GM12891 (cell line): ENCODE measurements around the gene GPC6.

ENCODE experiments used
- DNase-seq: peaks from one replicate; pipeline ENCODE4 v3.0.0; 2011; ENCODE audit warnings: low spot score; ENCODE audit not compliant: insufficient read length
- FAIRE-seq: peaks from 2 replicates; lab custom pipeline; 2011; peaks lifted over from hg19 to GRCh38; lab: Jason Lieb, UNC
- PAX5 ChIP-seq: IDR thresholded peaks from 2 replicates; pipeline ENCODE4 v1.6.1; 2011; ENCODE audit warnings: low read length, moderate library complexity, mild to moderate bottlenecking; ENCODE audit not compliant: insufficient read depth, severe bottlenecking
- POLR2A ChIP-seq: IDR thresholded peaks from 2 replicates; pipeline ENCODE4 v1.6.1; 2011; ENCODE audit warnings: low read depth, low read length, control low read depth
- POLR2AphosphoS5 ChIP-seq: IDR thresholded peaks from 2 replicates; pipeline ENCODE4 v1.6.1; 2011; ENCODE audit warnings: low read depth, low read length, control low read depth
- POU2F2 ChIP-seq: IDR thresholded peaks from 2 replicates; pipeline ENCODE4 v1.6.1; 2011; ENCODE audit warnings: low read depth, mild to moderate bottlenecking, control low read depth, low read length, moderate library complexity
- SPI1 ChIP-seq: IDR thresholded peaks from 2 replicates; pipeline ENCODE4 v1.6.1; 2011; ENCODE audit warnings: low read depth, low read length, control low read depth
- TAF1 ChIP-seq: IDR thresholded peaks from 2 replicates; pipeline ENCODE4 v1.6.1; 2011; ENCODE audit warnings: low read depth, low read length, control low read depth

The GPC6 gene

DNA sequence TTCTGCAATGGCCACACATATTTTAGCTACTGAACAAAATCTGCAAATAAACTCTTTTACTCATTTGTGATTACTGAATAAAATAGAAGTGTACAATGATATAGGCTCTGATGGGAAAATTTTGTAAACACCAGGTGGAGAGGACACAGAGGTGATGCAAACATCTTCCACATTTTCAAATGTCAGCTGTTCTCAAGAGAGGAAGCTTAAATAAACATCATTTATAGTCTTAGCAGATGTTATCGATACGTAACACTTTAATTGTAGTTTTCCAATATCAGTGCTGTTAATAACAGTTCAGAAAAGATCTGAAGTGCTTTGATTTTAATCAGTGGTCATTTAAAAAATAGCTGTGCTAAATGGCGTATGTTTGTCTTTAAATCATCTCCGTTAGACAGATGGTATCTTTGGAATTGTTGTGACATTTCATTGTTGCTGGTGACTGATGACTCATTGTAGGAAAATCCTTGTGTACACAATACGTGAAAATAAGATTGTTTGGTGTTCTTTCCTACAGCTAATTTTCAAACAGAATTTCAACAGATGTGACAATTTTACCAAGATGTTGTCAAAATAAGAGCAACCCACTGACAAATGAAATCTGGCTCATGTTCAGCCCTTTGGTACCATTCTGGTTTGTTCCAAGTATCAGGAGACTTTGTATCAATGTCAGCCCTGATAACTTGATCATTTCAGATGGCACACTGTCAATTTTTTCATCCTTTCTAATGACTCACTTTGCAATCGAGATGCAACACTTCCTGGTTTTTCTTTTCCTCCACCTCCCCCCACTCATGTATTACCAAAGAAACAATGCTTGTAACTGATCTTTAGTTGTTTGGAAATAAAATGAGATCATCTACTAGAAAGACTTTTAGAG lies 736.9 kb downstream of the GPC6 start:
- DNase-seq = no peak
- TF ChIP-seq POLR2AphosphoS5 (no peak), SPI1 (no peak), POLR2A (no peak), POU2F2 (no peak), TAF1 (no peak), PAX5 (no peak)
- FAIRE-seq = no peak

DNA sequence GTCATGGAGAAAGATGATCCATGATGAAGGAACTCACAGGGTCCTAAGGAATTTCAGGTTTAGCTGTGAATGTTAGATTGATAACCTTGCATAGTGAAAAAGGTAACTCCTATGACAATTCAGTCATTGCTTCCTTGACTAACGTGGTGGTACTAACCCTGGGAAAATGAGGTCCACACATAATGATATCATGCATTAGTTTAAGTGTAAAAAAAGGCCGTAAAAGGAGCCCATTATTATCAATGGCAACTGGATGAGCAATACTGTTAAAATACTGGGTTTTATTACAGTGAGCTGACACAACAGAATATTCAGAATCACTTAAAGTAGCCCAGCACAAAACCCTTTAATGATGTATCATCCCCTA lies 737.5 kb downstream of the GPC6 start:
- DNase-seq (no peak), FAIRE-seq (no peak)
- TF ChIP-seq POLR2A (no peak), POU2F2 (no peak), PAX5 (no peak), TAF1 (no peak), POLR2AphosphoS5 (no peak), SPI1 (no peak)

DNA sequence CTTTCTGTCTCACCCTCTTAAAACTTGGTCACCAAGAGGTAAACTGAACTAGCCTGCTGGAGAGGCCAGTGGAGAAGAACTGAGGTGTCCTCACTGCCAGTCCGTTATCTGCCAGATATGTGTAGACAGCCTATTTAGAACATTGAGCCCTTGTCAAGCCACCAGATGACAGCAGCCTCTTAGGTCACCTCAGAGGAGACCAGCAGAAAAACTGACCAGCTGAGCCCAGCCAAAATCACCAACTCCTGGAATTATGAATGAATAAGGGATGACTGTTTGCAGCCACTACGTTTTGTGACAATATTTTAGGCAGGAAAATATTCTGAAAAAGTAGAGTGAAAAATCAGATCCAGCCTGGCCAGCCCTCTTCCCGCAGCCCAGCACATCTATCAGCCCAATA lies 739.0 kb downstream of the GPC6 start:
- FAIRE-seq (no peak), DNase-seq (no peak)
- TF ChIP-seq PAX5 (no peak), SPI1 (no peak), POU2F2 (no peak), POLR2A (no peak), TAF1 (no peak), POLR2AphosphoS5 (no peak)

DNA sequence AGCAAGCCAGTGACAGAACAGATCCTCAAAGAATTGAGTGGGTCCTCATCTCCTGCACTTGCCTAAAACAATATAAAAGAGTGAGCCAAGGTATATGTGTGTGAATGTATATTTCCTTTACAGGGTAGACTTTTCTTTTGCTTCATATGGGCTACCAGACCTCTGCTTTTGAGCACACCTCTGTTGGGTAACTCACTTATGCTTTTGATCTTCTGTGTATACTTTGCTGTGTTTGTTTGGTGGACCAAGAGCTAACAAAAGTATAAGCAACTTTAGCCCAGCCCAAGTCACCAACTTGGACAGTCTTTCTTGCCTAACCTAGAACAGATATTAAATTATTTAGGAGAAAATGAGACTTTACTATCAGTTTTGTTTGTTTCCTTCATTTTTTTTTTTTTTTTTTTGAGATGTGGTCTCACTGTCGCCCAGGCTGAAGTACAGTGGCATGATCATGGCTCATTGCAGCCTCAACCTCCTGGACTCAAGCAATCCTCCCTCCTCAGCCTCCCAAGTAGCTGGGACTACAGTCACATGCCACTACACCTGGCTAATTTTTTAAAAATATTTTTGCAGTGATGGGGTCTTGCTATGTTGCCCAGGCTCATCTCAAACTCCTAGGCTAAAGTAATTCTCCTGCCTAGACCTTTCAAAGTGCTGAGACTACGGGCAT lies 739.8 kb downstream of the GPC6 start:
- DNase-seq = no peak
- TF ChIP-seq SPI1 (no peak), POLR2A (no peak), POU2F2 (no peak), TAF1 (no peak)

DNA sequence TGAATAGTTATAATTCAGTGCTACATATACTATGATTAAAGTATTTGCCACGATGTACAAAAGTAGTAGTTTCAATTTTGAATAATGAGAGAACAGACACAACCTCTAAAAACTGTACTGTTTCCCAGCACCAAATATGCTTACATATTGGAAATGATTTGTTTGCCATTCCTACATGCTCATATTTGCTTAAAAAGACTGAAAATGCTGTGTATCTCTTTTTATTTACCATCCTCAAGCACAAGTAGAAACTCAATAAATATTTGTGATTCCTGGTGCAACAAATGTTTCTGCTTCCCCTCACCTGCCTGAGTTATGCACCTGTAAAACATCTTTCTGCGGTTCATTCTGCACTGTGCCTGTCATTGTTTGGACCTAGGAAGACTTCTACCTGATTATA lies 740.7 kb downstream of the GPC6 start:
- no peak for DNase-seq
- no peak for FAIRE-seq

More for the DNA sequence above, 739.8 kb downstream of the GPC6 start:
- no peak for FAIRE-seq

DNA sequence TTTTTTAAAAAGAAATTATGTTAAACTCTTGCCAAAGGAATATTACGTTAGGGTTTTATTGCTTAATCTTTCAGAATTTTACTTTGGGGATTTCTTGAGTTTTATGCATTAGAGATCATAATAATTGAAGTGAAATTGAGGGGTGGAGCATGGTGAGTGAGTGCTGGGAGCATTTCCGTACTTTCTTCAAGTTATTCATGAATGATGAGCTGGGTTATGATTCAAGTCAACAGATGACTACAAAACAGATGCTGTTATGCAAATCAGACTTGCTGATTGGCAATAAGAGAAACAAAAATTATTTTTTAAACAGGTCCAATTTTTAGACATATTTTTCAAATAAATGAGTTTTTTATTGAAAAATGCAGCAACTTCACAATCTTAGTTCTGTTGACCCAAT lies 748.6 kb downstream of the GPC6 start:
- no peak for FAIRE-seq
- TF ChIP-seq TAF1 = no peak
- TF ChIP-seq PAX5 = no peak
- no peak for TF ChIP-seq POLR2A
- TF ChIP-seq POLR2AphosphoS5 = no peak
- TF ChIP-seq SPI1 = no peak
- TF ChIP-seq POU2F2 = no peak
- DNase-seq = no peak

More for the DNA sequence above, 740.7 kb downstream of the GPC6 start:
- no peak for TF ChIP-seq POLR2A
- no peak for TF ChIP-seq PAX5
- TF ChIP-seq TAF1 = no peak
- no peak for TF ChIP-seq POU2F2
- TF ChIP-seq SPI1 = no peak

DNA sequence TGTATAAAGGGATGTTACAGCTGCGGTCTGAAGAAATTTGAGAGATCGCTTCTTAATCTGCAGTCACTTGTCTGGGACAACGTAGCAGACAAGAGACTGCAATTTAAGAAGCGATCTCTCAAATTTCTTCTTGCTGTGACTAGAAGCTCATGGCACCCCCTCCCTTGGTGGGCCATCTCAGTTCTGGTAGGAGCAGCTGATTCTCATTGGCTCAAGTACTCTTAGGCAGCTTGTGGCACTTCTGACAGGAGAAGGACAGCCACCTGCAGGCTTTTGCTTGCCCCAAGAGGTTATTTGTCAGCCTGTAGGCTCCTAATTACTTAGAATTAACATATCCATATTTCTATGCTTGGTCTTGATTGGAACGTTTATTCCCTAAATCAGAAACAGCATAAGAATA lies 749.9 kb downstream of the GPC6 start:
- DNase-seq (no peak), FAIRE-seq (no peak)
- TF ChIP-seq POLR2AphosphoS5 (no peak), PAX5 (no peak), POLR2A (no peak), POU2F2 (no peak), SPI1 (no peak), TAF1 (no peak)

DNA sequence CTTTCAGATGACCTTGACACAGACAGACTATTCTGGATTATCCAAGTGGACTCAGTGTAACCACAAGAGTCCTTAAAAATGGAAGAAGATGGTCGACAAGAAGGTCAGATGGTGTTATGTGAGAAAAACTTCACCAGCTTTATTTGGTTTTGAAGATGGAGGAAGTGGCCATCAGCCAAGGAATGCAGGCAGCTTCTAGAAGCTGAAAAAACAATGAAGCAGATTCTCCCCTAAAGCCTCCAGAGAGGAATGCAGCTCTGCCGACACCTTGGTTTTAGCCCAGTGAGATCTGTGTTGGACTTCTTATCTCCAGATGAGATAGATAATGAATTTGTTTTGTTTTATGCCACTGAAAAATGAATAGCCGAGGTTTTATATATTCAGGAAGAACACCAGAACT lies 751.4 kb downstream of the GPC6 start:
- TF ChIP-seq TAF1 = no peak
- no peak for TF ChIP-seq SPI1
- no peak for TF ChIP-seq POLR2A
- TF ChIP-seq POU2F2 = no peak
- no peak for TF ChIP-seq PAX5
- no peak for TF ChIP-seq POLR2AphosphoS5
- DNase-seq (no peak), FAIRE-seq (no peak)

DNA sequence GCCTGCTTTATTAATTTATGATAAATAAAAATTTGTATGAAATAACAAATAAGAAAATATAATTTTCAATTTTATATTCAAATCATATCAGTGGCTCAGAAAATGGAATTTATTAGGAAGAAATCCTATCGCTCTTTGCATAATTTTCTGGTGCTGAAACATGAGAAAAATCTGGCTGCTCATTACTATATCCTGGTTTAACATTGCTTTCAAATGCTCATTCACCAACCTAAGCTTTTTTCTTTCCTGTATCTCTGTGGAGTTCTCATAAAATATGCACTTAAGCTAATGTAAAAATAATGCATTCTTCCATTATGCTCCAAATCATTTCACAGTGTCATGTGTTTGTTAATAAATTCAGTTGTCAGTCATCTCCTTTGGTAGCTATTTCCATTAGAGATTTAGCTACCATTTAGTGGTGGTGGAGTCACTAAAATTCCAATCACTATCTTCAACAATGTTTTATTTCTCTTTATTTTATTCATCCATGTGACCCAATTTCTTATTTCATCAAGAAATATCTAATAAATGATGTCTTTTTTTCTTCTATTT lies 754.9 kb downstream of the GPC6 start:
- no peak for TF ChIP-seq PAX5
- no peak for TF ChIP-seq SPI1
- TF ChIP-seq POLR2AphosphoS5 = no peak
- no peak for TF ChIP-seq POU2F2
- no peak for TF ChIP-seq POLR2A
- TF ChIP-seq TAF1 = no peak
- DNase-seq (no peak), FAIRE-seq (no peak)
